ENCODE data around the gene MAD2L2.

Gene MAD2L2

GRCh38 chr1:11640944-11641343, 40.0 kb downstream of the MAD2L2 start:
- no peak for DNase-seq (ENCODE audit: extremely low read depth, low read depth)
- TF ChIP-seq CTCF (IDR thresholded peaks at IDR 0.05; ENCODE audit: low read depth, low read length): no peak

- DNase-seq (ENCODE audit: extremely low read depth, low read depth): no peak
- no peak for TF ChIP-seq CTCF (IDR thresholded peaks at IDR 0.05; ENCODE audit: low read depth, low read length)
Measured at GRCh38 chr1:11640101-11640500, 40.8 kb downstream of the MAD2L2 start.

- no peak for TF ChIP-seq CTCF (IDR thresholded peaks at IDR 0.05; ENCODE audit: low read depth, low read length)
- DNase-seq (ENCODE audit: extremely low read depth, low read depth): no peak
Measured at GRCh38 chr1:11639372-11639771, 41.6 kb downstream of the MAD2L2 start.

- no peak for TF ChIP-seq CTCF (IDR thresholded peaks at IDR 0.05; ENCODE audit: low read depth, low read length)
Measured at GRCh38 chr1:11638121-11638520, 42.8 kb downstream of the MAD2L2 start.

GRCh38 chr1:11634365-11635192, 46.4 kb downstream of the MAD2L2 start:
- no peak for DNase-seq (ENCODE audit: extremely low read depth, low read depth)
- no peak for TF ChIP-seq CTCF (IDR thresholded peaks at IDR 0.05; ENCODE audit: low read depth, low read length)

More at GRCh38 chr1:11638121-11638520, 42.8 kb downstream of the MAD2L2 start:
- DNase-seq (ENCODE audit: extremely low read depth, low read depth): no peak

- TF ChIP-seq CTCF (IDR thresholded peaks at IDR 0.05; ENCODE audit: low read depth, low read length): no peak
- DNase-seq (ENCODE audit: extremely low read depth, low read depth): no peak
Measured at GRCh38 chr1:11629184-11630016, 51.5 kb downstream of the MAD2L2 start.

GRCh38 chr1:11628767-11629166, 52.2 kb downstream of the MAD2L2 start:
- TF ChIP-seq CTCF (IDR thresholded peaks at IDR 0.05; ENCODE audit: low read depth, low read length): no peak
- no peak for DNase-seq (ENCODE audit: extremely low read depth, low read depth)

All from AG09319 (cell line).